MM.1S (cell line): Measurements from ENCODE around the gene ANKS1B.

Experiments
- EZH2 ChIP-seq: fragments of 300-600 bp; sonication (generic); optimal IDR thresholded peaks from 2 replicates; pipeline ENCODE3; 2017; ENCODE audit warnings: low read depth, mild to moderate bottlenecking, antibody characterized with exemption, low read length, mixed read lengths
- TF ChIP-seq, protein P1 (sequence below): fragments of 300-600 bp; sonication (generic); IDR thresholded peaks from 2 replicates; pipeline ENCODE4 v1.5.1; 2016; ENCODE audit warnings: antibody characterized with exemption, low read length, mixed read lengths

DNA sequence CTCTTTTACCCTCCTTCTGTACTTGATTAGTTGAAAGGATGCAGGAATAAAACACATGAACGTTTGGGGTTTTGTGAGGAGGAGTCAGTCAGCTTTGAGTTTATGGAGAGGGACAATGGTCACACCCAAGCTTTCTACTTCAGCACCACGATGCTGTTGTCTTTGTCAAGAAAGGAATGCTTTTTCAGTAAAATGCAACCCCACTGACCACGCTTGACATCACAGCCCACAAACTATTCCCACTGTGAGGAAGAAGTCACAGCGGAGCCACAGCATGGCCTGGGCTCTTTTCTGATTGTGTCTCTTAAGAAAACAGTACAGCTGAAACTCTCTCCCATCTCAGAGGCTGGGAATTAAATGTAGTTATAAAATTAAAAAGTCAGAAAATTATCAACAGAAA lies 1204.5 kb downstream of the ANKS1B start:
- TF ChIP-seq, protein P1, sequence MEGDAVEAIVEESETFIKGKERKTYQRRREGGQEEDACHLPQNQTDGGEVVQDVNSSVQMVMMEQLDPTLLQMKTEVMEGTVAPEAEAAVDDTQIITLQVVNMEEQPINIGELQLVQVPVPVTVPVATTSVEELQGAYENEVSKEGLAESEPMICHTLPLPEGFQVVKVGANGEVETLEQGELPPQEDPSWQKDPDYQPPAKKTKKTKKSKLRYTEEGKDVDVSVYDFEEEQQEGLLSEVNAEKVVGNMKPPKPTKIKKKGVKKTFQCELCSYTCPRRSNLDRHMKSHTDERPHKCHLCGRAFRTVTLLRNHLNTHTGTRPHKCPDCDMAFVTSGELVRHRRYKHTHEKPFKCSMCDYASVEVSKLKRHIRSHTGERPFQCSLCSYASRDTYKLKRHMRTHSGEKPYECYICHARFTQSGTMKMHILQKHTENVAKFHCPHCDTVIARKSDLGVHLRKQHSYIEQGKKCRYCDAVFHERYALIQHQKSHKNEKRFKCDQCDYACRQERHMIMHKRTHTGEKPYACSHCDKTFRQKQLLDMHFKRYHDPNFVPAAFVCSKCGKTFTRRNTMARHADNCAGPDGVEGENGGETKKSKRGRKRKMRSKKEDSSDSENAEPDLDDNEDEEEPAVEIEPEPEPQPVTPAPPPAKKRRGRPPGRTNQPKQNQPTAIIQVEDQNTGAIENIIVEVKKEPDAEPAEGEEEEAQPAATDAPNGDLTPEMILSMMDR = no peak
- no peak for TF ChIP-seq EZH2
